ENCODE results near the gene NFASC. TPM values are rescaled to one million over a fixed set of nuclear protein-coding genes. Genes with fewer than 3 reads are reported as not detected.

Gene NFASC
- total and polyA plus RNA-seq, 9 of the 15 experiments (the other 6 are each of a cell fraction or from before 2014, with no cell fraction given), result 0.03 to 0.16 (median 0.06) TPM; not detected in 6

DNA sequence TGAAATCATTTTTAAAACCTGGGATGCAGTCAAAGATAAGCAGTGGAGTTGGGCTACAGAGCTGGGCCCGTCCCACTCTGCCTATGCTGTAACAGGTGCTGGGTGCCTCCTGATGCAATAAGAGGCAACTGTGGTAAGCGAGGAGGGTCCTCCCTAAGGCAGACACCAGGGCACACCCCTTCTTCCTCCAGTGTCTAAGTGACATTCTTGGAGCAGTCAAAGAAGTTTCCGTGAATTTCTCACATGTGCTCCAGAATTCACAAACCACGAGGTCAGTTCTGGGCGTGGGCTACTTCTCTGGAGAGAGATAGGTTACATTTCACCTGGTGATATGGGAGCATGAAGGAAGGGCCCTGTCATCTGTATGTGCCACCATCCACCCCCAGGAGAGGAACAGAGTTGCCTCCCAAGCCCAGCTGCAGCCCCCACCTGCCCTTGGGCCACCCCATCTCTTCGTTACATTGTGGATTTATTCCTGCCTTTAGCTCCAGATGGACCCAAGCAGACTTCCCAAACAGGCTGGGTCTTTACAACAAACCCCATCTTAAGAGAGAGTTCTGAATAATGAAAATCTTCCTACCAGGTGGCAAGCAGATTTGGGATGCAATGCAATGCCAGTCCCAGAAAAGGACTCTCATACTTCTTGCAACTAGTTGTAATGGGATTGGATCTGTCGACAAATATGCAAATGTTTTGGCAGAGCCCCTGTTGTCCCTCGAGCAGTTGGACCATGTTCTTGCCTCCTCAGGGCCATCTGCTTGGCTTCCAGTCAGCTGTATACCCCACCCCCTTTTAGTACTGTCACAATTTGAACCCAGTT, 89.9 kb downstream of the NFASC start (continued):
- TF ChIP-seq GTF2F1 (IDR thresholded peaks at IDR 0.05; ENCODE audit: low read depth, low read length) (no peak), CTBP1 (IDR thresholded peaks at IDR 0.05; ENCODE audit: borderline replicate concordance) (peak; percentile 89), TCF3 (CRISPR knock-in tag; IDR thresholded peaks at IDR 0.05) (0 out of 2 replicates have a peak, but pooled peaks have one; percentile 7), CXXC5 (CRISPR knock-in tag; IDR thresholded peaks at IDR 0.05) (0 out of 2 replicates have a peak, but pooled peaks have one; percentile 38), SREBF1 (IDR thresholded peaks at IDR 0.05; ENCODE audit: borderline replicate concordance, low read depth, low read length) (no peak), SAP30 (IDR thresholded peaks at IDR 0.05; ENCODE audit: borderline replicate concordance, insufficient read depth, low read depth, low read length, poor library complexity, severe bottlenecking) (no peak), RNF2 (IDR thresholded peaks at IDR 0.05) (no peak), PRMT5 (CRISPR knock-in tag; IDR thresholded peaks at IDR 0.05) (no peak; the same call in 1 of the 2 replicates), ESRRB (CRISPR knock-in tag; IDR thresholded peaks at IDR 0.05; ENCODE audit: borderline replicate concordance) (no peak), TFAM (CRISPR knock-in tag; conservative IDR thresholded peaks at IDR 0.05) (no peak), ELF1 (tag; IDR thresholded peaks at IDR 0.05) (no peak), ARID1B (IDR thresholded peaks at IDR 0.05) (peak; percentile 52; the same call in 1 of the 2 replicates), NR2F6 (CRISPR knock-in tag; IDR thresholded peaks at IDR 0.05) (no peak), SRSF9 (IDR thresholded peaks at IDR 0.05; ENCODE audit: borderline replicate concordance, low read depth, low read length) (no peak), ZNF12 (CRISPR knock-in tag; IDR thresholded peaks at IDR 0.05) (no peak), BRCA1 (IDR thresholded peaks at IDR 0.05) (no peak), BRCA1 (CRISPR knock-in tag; IDR thresholded peaks at IDR 0.05) (no peak), RB1 (IDR thresholded peaks at IDR 0.05; ENCODE audit: low read depth) (no peak), TEAD1 (CRISPR knock-in tag; IDR thresholded peaks at IDR 0.05) (0 out of 4 replicates have a peak, but pooled peaks of 1 of the 2 experiments have one; percentile 24), MIER1 (IDR thresholded peaks at IDR 0.05; ENCODE audit: low read depth) (no peak), FOXJ3 (CRISPR knock-in tag; IDR thresholded peaks at IDR 0.05) (no peak), ZFP36 (IDR thresholded peaks at IDR 0.05; ENCODE audit: low read depth, low read length, partially characterized antibody) (no peak)
- TF ChIP-seq, protein P1, sequence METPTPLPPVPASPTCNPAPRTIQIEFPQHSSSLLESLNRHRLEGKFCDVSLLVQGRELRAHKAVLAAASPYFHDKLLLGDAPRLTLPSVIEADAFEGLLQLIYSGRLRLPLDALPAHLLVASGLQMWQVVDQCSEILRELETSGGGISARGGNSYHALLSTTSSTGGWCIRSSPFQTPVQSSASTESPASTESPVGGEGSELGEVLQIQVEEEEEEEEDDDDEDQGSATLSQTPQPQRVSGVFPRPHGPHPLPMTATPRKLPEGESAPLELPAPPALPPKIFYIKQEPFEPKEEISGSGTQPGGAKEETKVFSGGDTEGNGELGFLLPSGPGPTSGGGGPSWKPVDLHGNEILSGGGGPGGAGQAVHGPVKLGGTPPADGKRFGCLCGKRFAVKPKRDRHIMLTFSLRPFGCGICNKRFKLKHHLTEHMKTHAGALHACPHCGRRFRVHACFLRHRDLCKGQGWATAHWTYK (CRISPR knock-in tag; IDR thresholded peaks at IDR 0.05), result no peak
- TF ChIP-seq, protein P2, sequence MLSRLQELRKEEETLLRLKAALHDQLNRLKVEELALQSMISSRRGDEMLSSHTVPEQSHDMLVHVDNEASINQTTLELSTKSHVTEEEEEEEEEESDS (CRISPR knock-in tag; IDR thresholded peaks at IDR 0.05), result no peak
- TF ChIP-seq, protein P3, sequence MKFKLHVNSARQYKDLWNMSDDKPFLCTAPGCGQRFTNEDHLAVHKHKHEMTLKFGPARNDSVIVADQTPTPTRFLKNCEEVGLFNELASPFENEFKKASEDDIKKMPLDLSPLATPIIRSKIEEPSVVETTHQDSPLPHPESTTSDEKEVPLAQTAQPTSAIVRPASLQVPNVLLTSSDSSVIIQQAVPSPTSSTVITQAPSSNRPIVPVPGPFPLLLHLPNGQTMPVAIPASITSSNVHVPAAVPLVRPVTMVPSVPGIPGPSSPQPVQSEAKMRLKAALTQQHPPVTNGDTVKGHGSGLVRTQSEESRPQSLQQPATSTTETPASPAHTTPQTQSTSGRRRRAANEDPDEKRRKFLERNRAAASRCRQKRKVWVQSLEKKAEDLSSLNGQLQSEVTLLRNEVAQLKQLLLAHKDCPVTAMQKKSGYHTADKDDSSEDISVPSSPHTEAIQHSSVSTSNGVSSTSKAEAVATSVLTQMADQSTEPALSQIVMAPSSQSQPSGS (CRISPR knock-in tag; IDR thresholded peaks at IDR 0.05), result no peak
- TF ChIP-seq, protein P4, sequence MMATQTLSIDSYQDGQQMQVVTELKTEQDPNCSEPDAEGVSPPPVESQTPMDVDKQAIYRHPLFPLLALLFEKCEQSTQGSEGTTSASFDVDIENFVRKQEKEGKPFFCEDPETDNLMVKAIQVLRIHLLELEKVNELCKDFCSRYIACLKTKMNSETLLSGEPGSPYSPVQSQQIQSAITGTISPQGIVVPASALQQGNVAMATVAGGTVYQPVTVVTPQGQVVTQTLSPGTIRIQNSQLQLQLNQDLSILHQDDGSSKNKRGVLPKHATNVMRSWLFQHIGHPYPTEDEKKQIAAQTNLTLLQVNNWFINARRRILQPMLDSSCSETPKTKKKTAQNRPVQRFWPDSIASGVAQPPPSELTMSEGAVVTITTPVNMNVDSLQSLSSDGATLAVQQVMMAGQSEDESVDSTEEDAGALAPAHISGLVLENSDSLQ (IDR thresholded peaks at IDR 0.05), result no peak

Measured in K562 (cell line).